ENCODE results near the gene PDLIM5. TPM values are rescaled to one million over a fixed set of nuclear protein-coding genes. Genes with fewer than 3 reads are reported as not detected.

PDLIM5 gene
- total RNA-seq, 1 experiment from 2014 or later, result 58.0 TPM

- Mint-ChIP-seq H3K36me3 (ENCODE audit: insufficient read depth in 1 of 3, low read depth in 3 of 3) (peaks cover 2 to 6% (median 4%) of the 10 kb centered on the region in 3 experiments; a peak in 2 of 7 replicates), H3K27me3 (ENCODE audit: low read depth) (no peaks in the 10 kb centered on the region), H3K4me1 (no peaks in the 10 kb centered on the region; a peak in 1 of 4 replicates), H3K9me3 (peaks cover 0 to 2% of the 10 kb centered on the region in 2 experiments; a peak in 4 of 5 replicates), H3K27ac (no peak overlapping the region), H3K4me3 (no peak overlapping the region)
- no peaks in the 10 kb centered on the region for H3K23me2 ChIP-seq (ENCODE audit: insufficient read length, low read depth, low read length, poor library complexity, severe bottlenecking)
- H2AFZ ChIP-seq (ENCODE audit: low read length), result no peak overlapping the region
- no peak overlapping the region for H2AK5ac ChIP-seq (ENCODE audit: insufficient read length, low read length)
- H4K91ac ChIP-seq (ENCODE audit: insufficient read length, low read depth, low read length), result no peak overlapping the region
- no peaks in the 10 kb centered on the region for H3K9me3 ChIP-seq (ENCODE audit: control insufficient read depth, low read depth, low read length)
- H3K14ac ChIP-seq (ENCODE audit: insufficient read depth, low read length), result no peak overlapping the region
- H3K27ac ChIP-seq (ENCODE audit: insufficient read length, low read depth, low read length), result no peak overlapping the region
- no peak overlapping the region for H2BK20ac ChIP-seq (ENCODE audit: low read depth, low read length, poor library complexity, severe bottlenecking)
- no peak overlapping the region for H3K4ac ChIP-seq (ENCODE audit: low read depth, low read length)
- no peak overlapping the region for H4K8ac ChIP-seq (replicated peaks; ENCODE audit: insufficient read length, low read depth, low read length)
- H3K4me2 ChIP-seq (ENCODE audit: insufficient read depth, insufficient read length, low read length), result no peak overlapping the region
- no peak for TF ChIP-seq CTCF (conservative IDR thresholded peaks at IDR 0.05)
- H2BK5ac ChIP-seq (ENCODE audit: insufficient read length, low read length), result no peak overlapping the region
- no peak overlapping the region for H3K9ac ChIP-seq (ENCODE audit: extremely low read depth, insufficient read length, low read length)
- H4K20me1 ChIP-seq (ENCODE audit: control insufficient read depth, insufficient read depth, insufficient read length), result no peaks in the 10 kb centered on the region
- H3K79me1 ChIP-seq (ENCODE audit: insufficient read depth, low read depth, low read length, poor library complexity, severe bottlenecking), result no peaks in the 10 kb centered on the region
- H2BK12ac ChIP-seq (ENCODE audit: insufficient read length, low read depth, low read length), result no peak overlapping the region
- no peaks in the 10 kb centered on the region for H3K79me2 ChIP-seq (ENCODE audit: insufficient read depth, low read length)
- no peak overlapping the region for H3K18ac ChIP-seq (ENCODE audit: insufficient read length, low read depth, low read length)
- H3K27me3 ChIP-seq (ENCODE audit: insufficient read depth, low read length), result no peaks in the 10 kb centered on the region
- H2BK15ac ChIP-seq (ENCODE audit: low read depth, low read length), result no peak overlapping the region
- WGBS (ENCODE audit: extremely low coverage, insufficient read length, low lambda C conversion rate), result no CpG with 5 or more reads among the region's 3 CpGs
- no peak overlapping the region for H3K56ac ChIP-seq (ENCODE audit: insufficient read length, low read depth, low read length)
- no peak overlapping the region for H4K5ac ChIP-seq (ENCODE audit: insufficient read length, low read depth, low read length)
- no peak overlapping the region for H2BK120ac ChIP-seq (ENCODE audit: low read depth, low read length, poor library complexity, severe bottlenecking)
- no peak overlapping the region for H3K23ac ChIP-seq (ENCODE audit: insufficient read length, low read depth, low read length)
- H3T11ph ChIP-seq (ENCODE audit: low read length), result no peak overlapping the region
- no peaks in the 10 kb centered on the region for H3K4me1 ChIP-seq (ENCODE audit: insufficient read depth, low read length)
- no peak for DNase-seq
These were observed 107.6 kb downstream of the PDLIM5 start for GRCh38 chr4:94559351-94559806.

Data from H9 (cell line).